ENCODE measurements around the gene ABLIM1. TPM values are rescaled to one million over a fixed set of nuclear protein-coding genes. Genes with fewer than 3 reads are reported as not detected.

ABLIM1 gene
- total and polyA plus RNA-seq, 2 of the 13 experiments (the other 11 are each of a cell fraction or from before 2014, with no cell fraction given), result 59.4 to 92.7 TPM

- intact Hi-C loops (cut with micrococcal nuclease; ENCODE audit: unreplicated experiment), result no loop called here
- POLR2A ChIA-PET, result no interaction called here
- WGBS (ENCODE audit: low lambda C conversion rate), result 90% methylated on average over 5 of the region's 5 CpGs
- Histone ChIP-seq H3K4me2 (ENCODE audit: low read depth, low read length) (no peak overlapping the region), H2AFZ (ENCODE audit: low read length) (no peak overlapping the region), H4K20me1 (ENCODE audit: insufficient read depth, low read length) (no peaks in the 10 kb centered on the region), H3K4me1 (ENCODE audit: insufficient read depth, low read length) (peaks cover 38% of the 10 kb centered on the region), H3K9me3 (ENCODE audit: low read length) (no peaks in the 10 kb centered on the region), H3K79me2 (ENCODE audit: insufficient read depth, low read length) (peaks cover 4% of the 10 kb centered on the region), H3K9ac (ENCODE audit: insufficient read depth, low read depth, low read length) (no peak overlapping the region), H3K36me3 (replicated peaks in 1 of 2; ENCODE audit: control insufficient read depth in 1 of 2, insufficient read depth in 2 of 2, low read length in 2 of 2) (peaks cover 28 to 66% of the 10 kb centered on the region in 2 experiments), H3K27me3 (ENCODE audit: control insufficient read depth in 1 of 2, insufficient read depth in 2 of 2, low read length in 2 of 2) (no peaks in the 10 kb centered on the region), H3K27ac (ENCODE audit: extremely low read length, insufficient read depth, low read length) (no peak overlapping the region), H3K4me3 (replicated peaks in 1 of 3; ENCODE audit: insufficient read depth in 1 of 3, low read depth in 2 of 3, low read length in 3 of 3) (no peak overlapping the region)
- FAIRE-seq (no peak), ATAC-seq (no peak), DNase-seq (ENCODE audit: low spot score) (no peak)
- no TSS peak for BruUV-seq (replicated peaks)
- CTCF ChIA-PET (ENCODE audit: low intra/inter-chr PET ratio, low total read pairs), result no interaction called here
- in situ Hi-C loops (cut with HindIII; ENCODE audit: extremely low pct_ligation_motif_present, low pct_unique_long_range_greater_than_20kb), result no loop called here
- TF ChIP-seq ZNF180 (CRISPR knock-in tag; IDR thresholded peaks at IDR 0.05; ENCODE audit: borderline replicate concordance, low read depth), result no peak
- TF ChIP-seq U2AF2 (IDR thresholded peaks at IDR 0.05; ENCODE audit: low read depth, low read length), result no peak
- no peak for TF ChIP-seq GMEB1 (CRISPR knock-in tag; IDR thresholded peaks at IDR 0.05; ENCODE audit: borderline replicate concordance)
- no peak for TF ChIP-seq KDM3A (CRISPR knock-in tag; IDR thresholded peaks at IDR 0.05; ENCODE audit: low read depth)
- TF ChIP-seq DZIP1 (CRISPR knock-in tag; IDR thresholded peaks at IDR 0.05), result no peak
- TF ChIP-seq BCL6 (CRISPR knock-in tag; IDR thresholded peaks at IDR 0.05), result no peak
- no peak for TF ChIP-seq ZNF256 (CRISPR knock-in tag; conservative IDR thresholded peaks at IDR 0.05)
These were observed 172.2 kb downstream of the ABLIM1 start for GRCh38 chr10:114485696-114486400.

Measured in HepG2 (cell line).